KBM-7 (cell line): ENCODE results near the gene PLCB4.

Source experiments
- DNase-seq: peaks from one replicate; pipeline ENCODE4 v3.0.0-alpha.2; 2015
- in situ Hi-C: fragments of 300-500 bp; cut with MboI; formaldehyde crosslinking; loops from 2 replicates; pipeline ENCODE4 v1.14.3; 2020; ENCODE audit warnings: low sequenced_read_pairs, low pct_unique_long_range_greater_than_20kb, mixed read lengths

The PLCB4 gene

GRCh38 chr20:9235518-9235917 is 166.6 kb downstream of the PLCB4 start:
- DNase-seq = no peak
- in situ Hi-C loops = no loop called here

DNA sequence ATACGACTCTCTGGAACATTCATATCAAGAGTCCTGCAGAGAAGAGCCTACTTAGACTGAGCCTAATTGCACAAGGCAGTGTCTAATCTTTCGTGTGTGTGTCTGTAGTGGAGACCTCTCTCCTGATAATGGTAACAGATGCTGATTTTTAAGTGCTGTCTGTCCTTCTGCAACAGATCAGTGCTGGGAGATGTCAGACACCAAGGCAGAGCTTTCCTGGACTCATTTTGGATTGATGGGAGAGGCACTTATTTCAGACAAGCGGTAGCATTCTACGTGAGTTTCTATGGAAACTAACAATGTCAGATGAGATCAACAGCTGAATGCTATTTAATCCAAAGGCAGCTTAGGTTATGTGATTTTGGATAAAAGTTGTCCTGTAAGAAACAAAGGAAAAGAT is 167.6 kb downstream of the PLCB4 start:
- in situ Hi-C loops = no loop called here
- DNase-seq = no peak

DNA sequence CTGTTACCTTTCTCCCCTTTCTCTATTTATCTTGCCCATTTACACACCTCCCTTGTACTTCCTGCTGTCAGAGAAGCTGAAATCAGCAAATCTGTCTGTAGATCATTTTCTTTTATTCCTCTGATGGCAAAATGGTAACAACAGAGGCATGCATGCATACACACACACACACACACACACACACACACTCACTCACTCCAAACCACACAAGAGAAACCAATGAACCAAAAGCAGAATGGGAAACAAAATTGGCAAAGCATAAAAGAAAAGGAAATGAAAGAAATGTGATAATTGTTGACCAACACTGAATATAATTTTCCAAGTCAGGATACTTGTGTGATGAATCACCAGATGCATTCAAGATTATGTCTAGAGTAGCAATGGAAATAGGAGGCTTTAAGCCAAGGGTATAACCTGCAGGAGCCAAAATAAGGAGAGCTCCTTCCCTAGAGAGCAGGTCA is 172.4 kb downstream of the PLCB4 start:
- no peak for DNase-seq
- in situ Hi-C loops = no loop called here

- DNase-seq = no peak
- in situ Hi-C loops = no loop called here
These were observed 173.0 kb downstream of the PLCB4 start for GRCh38 chr20:9241721-9242427.

- in situ Hi-C loops = no loop called here
These were observed 175.1 kb downstream of the PLCB4 start for GRCh38 chr20:9243986-9244385.

GRCh38 chr20:9244811-9245210 is 175.9 kb downstream of the PLCB4 start:
- in situ Hi-C loops = no loop called here
- DNase-seq = no peak

More at GRCh38 chr20:9243986-9244385, 175.1 kb downstream of the PLCB4 start:
- DNase-seq = no peak

DNA sequence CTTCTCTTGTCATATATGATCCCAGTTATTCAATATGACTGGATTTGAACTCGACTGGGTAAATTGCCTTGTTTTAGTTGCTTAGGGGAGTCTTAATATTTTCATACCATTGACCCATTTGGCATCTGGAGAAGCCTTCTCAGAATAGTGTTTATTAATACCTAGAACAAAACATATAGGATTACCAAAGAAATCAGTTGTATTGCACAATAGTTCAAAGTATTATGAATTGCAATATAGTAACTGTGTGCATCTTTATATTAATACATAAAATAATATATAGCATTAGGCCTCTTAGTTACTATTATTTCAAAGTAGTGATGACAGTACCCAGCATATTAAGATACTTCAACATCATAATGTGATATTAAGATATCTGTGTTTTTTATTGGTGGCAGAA is 177.8 kb downstream of the PLCB4 start:
- no peak for DNase-seq
- in situ Hi-C loops = no loop called here

- in situ Hi-C loops = no loop called here
- no peak for DNase-seq
These were observed 181.6 kb downstream of the PLCB4 start for GRCh38 chr20:9250511-9250910.

GRCh38 chr20:9253006-9253539 is 184.2 kb downstream of the PLCB4 start:
- in situ Hi-C loops = no loop called here
- DNase-seq = no peak

DNA sequence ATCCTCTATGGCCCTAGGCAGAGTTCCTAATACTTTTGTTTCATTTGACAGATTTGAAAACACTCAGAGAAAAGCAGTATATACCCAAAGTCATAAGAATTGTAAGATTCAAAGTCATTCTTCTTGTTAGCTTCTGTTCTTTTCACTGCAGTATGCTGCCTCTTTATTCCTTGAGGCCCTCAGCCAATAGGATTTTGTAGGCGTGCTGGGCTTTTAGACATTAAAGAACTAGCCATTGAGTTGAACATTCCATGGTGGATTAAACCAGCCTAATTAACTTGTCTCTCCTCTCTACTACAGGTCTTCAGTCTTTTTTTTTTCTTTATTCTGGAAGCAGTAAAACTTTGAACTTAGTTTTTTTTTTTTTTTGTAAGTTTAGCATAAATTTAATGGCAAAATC is 186.3 kb downstream of the PLCB4 start:
- in situ Hi-C loops = no loop called here

DNA sequence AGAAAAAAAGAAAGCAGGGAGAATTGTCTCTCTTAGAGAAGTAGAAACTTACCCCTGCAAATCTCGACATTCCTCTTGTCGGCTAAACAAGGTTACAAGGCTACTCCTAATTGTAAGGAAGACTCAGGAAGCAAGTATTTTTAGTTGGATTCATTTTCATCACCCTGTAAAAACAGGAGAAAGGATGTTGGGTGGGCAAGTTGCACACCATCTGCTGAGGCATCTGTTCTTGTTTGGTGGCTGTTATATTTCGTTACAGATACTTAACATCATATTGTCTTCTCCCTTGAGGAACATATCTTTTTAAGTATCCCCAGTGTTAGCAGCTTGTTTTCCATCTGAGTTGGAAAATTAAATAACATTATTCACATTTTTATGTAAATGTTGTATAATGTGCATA is 187.5 kb downstream of the PLCB4 start:
- in situ Hi-C loops = no loop called here
- DNase-seq = no peak

More for the DNA sequence above, 186.3 kb downstream of the PLCB4 start:
- no peak for DNase-seq

- in situ Hi-C loops = no loop called here
- DNase-seq = no peak
These were observed 190.0 kb downstream of the PLCB4 start for GRCh38 chr20:9258901-9259300.

DNA sequence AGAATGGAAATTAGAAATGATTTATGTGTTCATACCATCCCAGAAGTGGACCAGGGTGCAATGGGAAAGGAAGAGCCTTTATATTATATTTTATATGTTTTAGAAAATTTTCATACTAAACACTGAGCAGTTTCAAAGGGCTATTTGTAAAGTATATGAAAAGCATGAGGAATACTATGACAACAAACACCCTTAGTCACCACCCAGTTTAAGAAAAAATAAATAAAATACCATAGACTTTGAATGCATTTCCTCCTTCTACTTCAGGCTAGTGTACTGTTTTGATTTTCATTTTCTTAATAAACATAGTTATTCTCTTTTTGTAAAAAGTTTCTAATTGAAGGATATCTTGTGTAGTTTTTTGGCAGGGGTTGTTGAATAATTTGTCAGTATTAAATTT is 191.1 kb downstream of the PLCB4 start:
- in situ Hi-C loops = no loop called here
- DNase-seq = no peak

- in situ Hi-C loops = no loop called here
- DNase-seq = no peak
These were observed 192.9 kb downstream of the PLCB4 start for GRCh38 chr20:9261781-9262180.

DNA sequence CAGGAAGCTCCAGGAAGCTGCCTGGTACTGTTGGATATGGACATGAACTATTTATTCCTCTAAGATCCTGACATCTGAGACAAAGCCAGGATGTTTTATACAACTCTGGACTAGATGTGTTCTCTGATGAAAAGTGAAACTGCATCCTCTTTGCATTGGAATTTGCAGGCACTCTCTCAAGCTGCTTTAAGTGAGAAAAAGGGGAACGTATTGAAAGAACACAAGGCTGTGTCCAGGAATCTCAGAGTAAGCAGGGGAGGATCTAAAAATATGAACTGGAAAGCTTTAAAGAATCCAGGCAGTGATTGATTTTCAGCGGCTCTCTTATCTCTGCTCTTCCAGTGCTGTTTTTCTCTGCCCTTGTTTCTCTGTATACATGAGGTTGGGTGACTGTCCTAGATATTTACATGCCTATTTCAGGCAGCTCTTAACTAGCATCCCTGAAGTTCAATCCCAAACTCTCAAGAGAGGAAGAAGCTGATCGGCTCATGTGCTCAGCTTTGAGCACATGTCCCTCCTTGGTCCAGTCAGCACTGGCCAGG is 193.8 kb downstream of the PLCB4 start:
- no peak for DNase-seq
- in situ Hi-C loops = no loop called here

DNA sequence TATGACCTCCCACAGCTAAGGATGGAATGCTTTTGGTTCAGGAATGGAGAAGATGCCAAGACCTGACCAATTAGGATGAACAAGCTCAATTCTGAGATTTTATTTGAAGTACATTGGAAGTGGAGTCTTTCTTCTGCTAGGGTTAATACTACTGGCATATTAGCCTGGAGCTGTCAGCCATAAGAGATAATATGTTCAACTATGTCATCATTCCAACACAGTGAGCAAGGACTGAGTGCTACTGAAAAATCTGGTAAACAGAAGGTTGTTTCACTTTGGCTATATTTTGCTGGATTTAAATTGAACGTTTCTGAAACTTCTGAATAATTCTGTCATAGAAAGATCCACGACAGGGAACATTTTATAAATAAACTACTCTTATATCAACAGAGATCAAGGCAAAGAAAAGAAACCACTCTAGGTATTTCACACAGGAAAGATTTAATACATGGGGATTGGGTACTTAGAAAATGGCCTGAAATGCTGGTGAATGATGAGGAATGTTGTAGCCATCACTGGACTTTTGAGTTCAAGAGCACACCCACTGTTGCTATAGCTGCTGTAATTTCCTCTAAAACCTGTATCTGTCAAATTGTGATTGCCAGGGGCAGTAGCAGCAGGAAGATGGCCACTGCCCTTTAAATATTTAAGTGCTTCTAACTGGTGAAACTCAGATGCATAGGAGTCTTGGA is 200.5 kb downstream of the PLCB4 start:
- in situ Hi-C loops = no loop called here
- no peak for DNase-seq

GRCh38 chr20:9270831-9271230 is 201.9 kb downstream of the PLCB4 start:
- no peak for DNase-seq
- in situ Hi-C loops = no loop called here

- DNase-seq = no peak
- in situ Hi-C loops = no loop called here
These were observed 208.1 kb downstream of the PLCB4 start for GRCh38 chr20:9276966-9277468.

- DNase-seq = no peak
- in situ Hi-C loops = no loop called here
These were observed 211.1 kb downstream of the PLCB4 start for GRCh38 chr20:9279918-9280401.

GRCh38 chr20:9280666-9281065 is 211.8 kb downstream of the PLCB4 start:
- in situ Hi-C loops = no loop called here

More at GRCh38 chr20:9280666-9281065, 211.8 kb downstream of the PLCB4 start:
- no peak for DNase-seq
